GM23248 (cell line): ENCODE results near the gene DNAAF5.

Experiments used
- EZH2 ChIP-seq: fragments of 200-600 bp; sonication (generic); IDR thresholded peaks from 2 replicates; pipeline ENCODE4 v1.6.1; 2018; ENCODE audit warnings: antibody characterized with exemption, mild to moderate bottlenecking; ENCODE audit not compliant: insufficient read depth, poor library complexity, severe bottlenecking
- EZH2phosphoT487 ChIP-seq: fragments of 200-600 bp; sonication (generic); IDR thresholded peaks from 2 replicates; pipeline ENCODE4 v1.6.1; 2018; ENCODE audit warnings: antibody characterized with exemption, moderate library complexity, mild to moderate bottlenecking, low read depth; ENCODE audit not compliant: insufficient read depth

DNA sequence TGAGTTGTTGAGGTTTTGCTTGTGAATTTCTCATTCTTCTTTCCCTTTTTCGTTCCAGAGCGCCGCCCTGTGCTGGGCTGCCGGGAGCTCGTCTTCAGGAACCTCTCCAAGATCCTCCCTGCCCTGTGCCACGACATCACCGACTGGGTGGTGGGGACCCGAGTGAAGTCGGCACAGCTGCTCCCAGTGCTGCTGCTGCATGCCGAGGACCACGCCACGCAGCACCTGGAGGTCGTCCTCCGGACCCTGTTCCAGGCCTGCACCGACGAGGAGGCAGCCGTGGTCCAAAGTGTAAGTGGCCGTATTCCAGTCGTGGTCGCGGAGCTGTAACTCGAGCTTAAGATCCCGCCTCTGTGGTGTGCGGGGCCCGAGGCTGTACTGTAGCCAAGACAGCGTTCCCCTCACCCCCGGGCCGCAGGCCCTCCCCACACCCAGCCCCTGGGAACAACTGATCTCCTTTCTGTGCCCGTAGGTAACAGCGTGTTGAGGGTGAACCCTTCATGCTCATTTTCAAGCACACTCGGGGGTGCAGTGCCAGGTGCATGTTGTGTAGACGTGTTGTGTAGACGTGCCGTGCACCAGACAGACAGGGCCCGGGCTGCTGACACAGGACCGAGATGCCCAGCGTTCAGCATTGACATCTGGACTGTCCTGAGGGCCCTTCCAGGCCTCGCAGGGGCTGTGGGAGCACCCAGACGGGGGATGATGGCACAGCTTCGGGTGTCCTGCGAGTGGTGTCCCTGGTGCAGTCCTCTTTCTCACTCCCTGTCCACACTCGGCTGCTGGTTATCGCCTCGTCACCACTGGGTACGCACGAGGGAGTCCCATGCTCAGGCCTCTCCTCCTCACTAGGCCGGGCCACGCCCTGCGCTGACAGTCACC, 28.3 kb downstream of the DNAAF5 start:
- TF ChIP-seq EZH2 (no peak), EZH2phosphoT487 (no peak)
